ENCODE results near the gene MMP17.

Gene MMP17

GRCh38 chr12:131854861-131855476 is 26.8 kb downstream of the MMP17 start:
- H3K27me3 ChIP-seq (ENCODE audit: control insufficient read depth, insufficient read depth, low read length): peaks cover 13% of the 10 kb centered on the region
- no peak overlapping the region for H3K27ac ChIP-seq (ENCODE audit: low read length)
- H3K4me1 ChIP-seq (ENCODE audit: control insufficient read depth, low read depth, low read length): peaks cover 5% of the 10 kb centered on the region
- no peak overlapping the region for H3K9ac ChIP-seq (ENCODE audit: low read length)
- H3K4me3 ChIP-seq (ENCODE audit: low read length): no peak overlapping the region
- H3K36me3 ChIP-seq (ENCODE audit: control insufficient read depth, low read depth, low read length): peaks cover 6% of the 10 kb centered on the region
- H3K9me3 ChIP-seq (ENCODE audit: control insufficient read depth, low read depth, low read length): no peaks in the 10 kb centered on the region

GRCh38 chr12:131855521-131856142 is 27.4 kb downstream of the MMP17 start:
- peaks cover 2% of the 10 kb centered on the region for H3K36me3 ChIP-seq (ENCODE audit: control insufficient read depth, low read depth, low read length)
- H3K9me3 ChIP-seq (ENCODE audit: control insufficient read depth, low read depth, low read length): no peaks in the 10 kb centered on the region
- peaks cover 13% of the 10 kb centered on the region for H3K27me3 ChIP-seq (ENCODE audit: control insufficient read depth, insufficient read depth, low read length)
- no peak overlapping the region for H3K9ac ChIP-seq (ENCODE audit: low read length)
- peaks cover 8% of the 10 kb centered on the region for H3K4me1 ChIP-seq (ENCODE audit: control insufficient read depth, low read depth, low read length)
- peak overlapping the region; percentile 6 for H3K4me3 ChIP-seq (ENCODE audit: low read length)
- no peak overlapping the region for H3K27ac ChIP-seq (ENCODE audit: low read length)

- H3K9ac ChIP-seq (ENCODE audit: low read length): no peak overlapping the region
- no peak overlapping the region for H3K27ac ChIP-seq (ENCODE audit: low read length)
Observed at GRCh38 chr12:131856366-131857097, 28.3 kb downstream of the MMP17 start.

GRCh38 chr12:131857908-131858850 is 30.0 kb downstream of the MMP17 start:
- Histone ChIP-seq H3K9me3 (ENCODE audit: control insufficient read depth, low read depth, low read length) (no peaks in the 10 kb centered on the region), H3K36me3 (ENCODE audit: control insufficient read depth, low read depth, low read length) (no peaks in the 10 kb centered on the region), H3K4me1 (ENCODE audit: control insufficient read depth, low read depth, low read length) (peaks cover 11% of the 10 kb centered on the region), H3K9ac (ENCODE audit: low read length) (no peak overlapping the region), H3K27me3 (ENCODE audit: control insufficient read depth, insufficient read depth, low read length) (peaks cover 13% of the 10 kb centered on the region), H3K27ac (ENCODE audit: low read length) (no peak overlapping the region), H3K4me3 (ENCODE audit: low read length) (no peak overlapping the region)

More at GRCh38 chr12:131856366-131857097, 28.3 kb downstream of the MMP17 start:
- Histone ChIP-seq H3K4me1 (ENCODE audit: control insufficient read depth, low read depth, low read length) (peaks cover 8% of the 10 kb centered on the region), H3K4me3 (ENCODE audit: low read length) (peak overlapping the region; percentile 6), H3K36me3 (ENCODE audit: control insufficient read depth, low read depth, low read length) (no peaks in the 10 kb centered on the region), H3K9me3 (ENCODE audit: control insufficient read depth, low read depth, low read length) (no peaks in the 10 kb centered on the region), H3K27me3 (ENCODE audit: control insufficient read depth, insufficient read depth, low read length) (peaks cover 13% of the 10 kb centered on the region)

GRCh38 chr12:131860472-131861260 is 32.5 kb downstream of the MMP17 start:
- H3K4me1 ChIP-seq (ENCODE audit: control insufficient read depth, low read depth, low read length): peaks cover 11% of the 10 kb centered on the region
- no peaks in the 10 kb centered on the region for H3K9me3 ChIP-seq (ENCODE audit: control insufficient read depth, low read depth, low read length)
- peaks cover 13% of the 10 kb centered on the region for H3K27me3 ChIP-seq (ENCODE audit: control insufficient read depth, insufficient read depth, low read length)
- no peak overlapping the region for H3K4me3 ChIP-seq (ENCODE audit: low read length)
- H3K36me3 ChIP-seq (ENCODE audit: control insufficient read depth, low read depth, low read length): no peaks in the 10 kb centered on the region
- peak overlapping the region; percentile 49 for H3K9ac ChIP-seq (ENCODE audit: low read length)
- H3K27ac ChIP-seq (ENCODE audit: low read length): peak overlapping the region; percentile 39

GRCh38 chr12:131861261-131862083 is 33.3 kb downstream of the MMP17 start:
- no peaks in the 10 kb centered on the region for H3K9me3 ChIP-seq (ENCODE audit: control insufficient read depth, low read depth, low read length)
- no peak overlapping the region for H3K9ac ChIP-seq (ENCODE audit: low read length)
- H3K4me3 ChIP-seq (ENCODE audit: low read length): no peak overlapping the region
- H3K36me3 ChIP-seq (ENCODE audit: control insufficient read depth, low read depth, low read length): no peaks in the 10 kb centered on the region
- H3K4me1 ChIP-seq (ENCODE audit: control insufficient read depth, low read depth, low read length): peaks cover 6% of the 10 kb centered on the region
- H3K27me3 ChIP-seq (ENCODE audit: control insufficient read depth, insufficient read depth, low read length): peaks cover 5% of the 10 kb centered on the region
- H3K27ac ChIP-seq (ENCODE audit: low read length): no peak overlapping the region

GRCh38 chr12:131862084-131862441 is 33.9 kb downstream of the MMP17 start:
- Histone ChIP-seq H3K9ac (ENCODE audit: low read length) (no peak overlapping the region), H3K36me3 (ENCODE audit: control insufficient read depth, low read depth, low read length) (no peaks in the 10 kb centered on the region), H3K27me3 (ENCODE audit: control insufficient read depth, insufficient read depth, low read length) (peaks cover 4% of the 10 kb centered on the region), H3K4me3 (ENCODE audit: low read length) (no peak overlapping the region), H3K27ac (ENCODE audit: low read length) (no peak overlapping the region), H3K4me1 (ENCODE audit: control insufficient read depth, low read depth, low read length) (peaks cover 6% of the 10 kb centered on the region), H3K9me3 (ENCODE audit: control insufficient read depth, low read depth, low read length) (no peaks in the 10 kb centered on the region)

- H3K4me3 ChIP-seq (ENCODE audit: low read length): no peak overlapping the region
- H3K4me1 ChIP-seq (ENCODE audit: control insufficient read depth, low read depth, low read length): peaks cover 6% of the 10 kb centered on the region
- no peak overlapping the region for H3K27ac ChIP-seq (ENCODE audit: low read length)
- peaks cover 4% of the 10 kb centered on the region for H3K27me3 ChIP-seq (ENCODE audit: control insufficient read depth, insufficient read depth, low read length)
- H3K9me3 ChIP-seq (ENCODE audit: control insufficient read depth, low read depth, low read length): no peaks in the 10 kb centered on the region
- no peaks in the 10 kb centered on the region for H3K36me3 ChIP-seq (ENCODE audit: control insufficient read depth, low read depth, low read length)
- no peak overlapping the region for H3K9ac ChIP-seq (ENCODE audit: low read length)
Observed at GRCh38 chr12:131862600-131862993, 34.4 kb downstream of the MMP17 start.

GRCh38 chr12:131862994-131863710 is 35.0 kb downstream of the MMP17 start:
- no peaks in the 10 kb centered on the region for H3K9me3 ChIP-seq (ENCODE audit: control insufficient read depth, low read depth, low read length)
- no peak overlapping the region for H3K4me3 ChIP-seq (ENCODE audit: low read length)
- H3K27me3 ChIP-seq (ENCODE audit: control insufficient read depth, insufficient read depth, low read length): no peaks in the 10 kb centered on the region
- no peak overlapping the region for H3K9ac ChIP-seq (ENCODE audit: low read length)
- H3K27ac ChIP-seq (ENCODE audit: low read length): no peak overlapping the region
- no peaks in the 10 kb centered on the region for H3K36me3 ChIP-seq (ENCODE audit: control insufficient read depth, low read depth, low read length)
- peaks cover 6% of the 10 kb centered on the region for H3K4me1 ChIP-seq (ENCODE audit: control insufficient read depth, low read depth, low read length)

Measured in iPS-18a (cell line).